Endothelial cell of umbilical vein (primary cell): ENCODE measurements around the gene EYS.

Experiments used
- CTCF ChIP-seq, 2 donors: IDR thresholded peaks; 1 replicate in 1 of 2; 2 replicates in 1 of 2; pipeline ENCODE4 v1.5.1; 2011; ENCODE audit warnings: low read length in 2 of 2, mild to moderate bottlenecking in 2 of 2, moderate library complexity in 2 of 2, control low read depth in 1 of 2, inconsistent platforms in 1 of 2, low read depth in 1 of 2; ENCODE audit not compliant: insufficient read depth in 1 of 2; ENCODE audit errors: extremely low read depth in 1 of 2
- EZH2 ChIP-seq: IDR thresholded peaks from 2 replicates; pipeline ENCODE4 v1.6.1; 2012; ENCODE audit warnings: borderline replicate concordance, low read depth, mild to moderate bottlenecking, moderate library complexity, low read length, inconsistent platforms; ENCODE audit not compliant: severe bottlenecking
- GATA2 ChIP-seq: IDR thresholded peaks from 2 replicates; pipeline ENCODE4 v1.7.0; 2011; ENCODE audit warnings: low read depth, mild to moderate bottlenecking, moderate library complexity, mixed read lengths, low read length; ENCODE audit not compliant: insufficient read length, insufficient read depth
- MAX ChIP-seq: IDR thresholded peaks from 2 replicates; pipeline ENCODE4 v1.6.1; 2011; ENCODE audit not compliant: insufficient read depth, insufficient read length
- MYC ChIP-seq: IDR thresholded peaks from one replicate; pipeline ENCODE4 v1.6.1; 2011; ENCODE audit warnings: mild to moderate bottlenecking, low read depth, low read length
- POLR2A ChIP-seq: IDR thresholded peaks from 2 replicates; pipeline ENCODE4 v1.6.1; 2012; ENCODE audit warnings: low read depth, mild to moderate bottlenecking, control low read depth, low read length
- POLR2AphosphoS5 ChIP-seq: IDR thresholded peaks from 2 replicates; pipeline ENCODE4 v1.6.1; 2012; ENCODE audit warnings: low read depth, mild to moderate bottlenecking, control low read depth, low read length, moderate library complexity; ENCODE audit not compliant: insufficient read depth

- TF ChIP-seq EZH2 = no peak
- TF ChIP-seq MYC = no peak
- TF ChIP-seq CTCF (IDR thresholded peaks at IDR 0.05; ENCODE audit: extremely low read depth in 1 of 2, insufficient read depth in 1 of 2, low read depth in 1 of 2, low read length in 2 of 2) = no peak
- no peak for TF ChIP-seq POLR2A
- TF ChIP-seq POLR2AphosphoS5 = no peak
- no peak for TF ChIP-seq GATA2
- TF ChIP-seq MAX = no peak
These were observed 1823.4 kb downstream of the EYS start for GRCh38 chr6:63883597-63883996.
